ENCODE results near the gene KRTAP2-2. TPM values are rescaled to one million over a fixed set of nuclear protein-coding genes. Genes with fewer than 3 reads are reported as not detected.

The KRTAP2-2 gene
- total RNA-seq, 1 experiment from 2014 or later = not detected

GRCh38 chr17:41076788-41077187, 21.8 kb upstream of the KRTAP2-2 start:
- no peaks in the 10 kb centered on the region for H3K36me3 Mint-ChIP-seq
- no peak overlapping the region for H3K4me3 Mint-ChIP-seq
- no peak overlapping the region for H3K27ac Mint-ChIP-seq
- ATAC-seq (no peak), DNase-seq (ENCODE audit: low spot score) (no peak)
- H3K4me1 Mint-ChIP-seq = no peaks in the 10 kb centered on the region; the same call in 1 of the 2 replicates
- H3K9me3 Mint-ChIP-seq = peaks cover 22% of the 10 kb centered on the region
- TF ChIP-seq ATF2 (CRISPR knock-in tag; IDR thresholded peaks at IDR 0.05; ENCODE audit: borderline replicate concordance, low read depth) (no peak), RORB (CRISPR knock-in tag; IDR thresholded peaks at IDR 0.05) (no peak)
- TF ChIP-seq, protein P1, sequence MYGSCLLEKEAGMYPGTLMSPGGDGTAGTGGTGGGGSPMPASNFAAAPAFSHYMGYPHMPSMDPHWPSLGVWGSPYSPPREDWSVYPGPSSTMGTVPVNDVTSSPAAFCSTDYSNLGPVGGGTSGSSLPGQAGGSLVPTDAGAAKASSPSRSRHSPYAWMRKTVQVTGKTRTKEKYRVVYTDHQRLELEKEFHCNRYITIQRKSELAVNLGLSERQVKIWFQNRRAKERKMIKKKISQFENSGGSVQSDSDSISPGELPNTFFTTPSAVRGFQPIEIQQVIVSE (CRISPR knock-in tag; IDR thresholded peaks at IDR 0.05; ENCODE audit: borderline replicate concordance) = no peak
- TF ChIP-seq, protein P2, sequence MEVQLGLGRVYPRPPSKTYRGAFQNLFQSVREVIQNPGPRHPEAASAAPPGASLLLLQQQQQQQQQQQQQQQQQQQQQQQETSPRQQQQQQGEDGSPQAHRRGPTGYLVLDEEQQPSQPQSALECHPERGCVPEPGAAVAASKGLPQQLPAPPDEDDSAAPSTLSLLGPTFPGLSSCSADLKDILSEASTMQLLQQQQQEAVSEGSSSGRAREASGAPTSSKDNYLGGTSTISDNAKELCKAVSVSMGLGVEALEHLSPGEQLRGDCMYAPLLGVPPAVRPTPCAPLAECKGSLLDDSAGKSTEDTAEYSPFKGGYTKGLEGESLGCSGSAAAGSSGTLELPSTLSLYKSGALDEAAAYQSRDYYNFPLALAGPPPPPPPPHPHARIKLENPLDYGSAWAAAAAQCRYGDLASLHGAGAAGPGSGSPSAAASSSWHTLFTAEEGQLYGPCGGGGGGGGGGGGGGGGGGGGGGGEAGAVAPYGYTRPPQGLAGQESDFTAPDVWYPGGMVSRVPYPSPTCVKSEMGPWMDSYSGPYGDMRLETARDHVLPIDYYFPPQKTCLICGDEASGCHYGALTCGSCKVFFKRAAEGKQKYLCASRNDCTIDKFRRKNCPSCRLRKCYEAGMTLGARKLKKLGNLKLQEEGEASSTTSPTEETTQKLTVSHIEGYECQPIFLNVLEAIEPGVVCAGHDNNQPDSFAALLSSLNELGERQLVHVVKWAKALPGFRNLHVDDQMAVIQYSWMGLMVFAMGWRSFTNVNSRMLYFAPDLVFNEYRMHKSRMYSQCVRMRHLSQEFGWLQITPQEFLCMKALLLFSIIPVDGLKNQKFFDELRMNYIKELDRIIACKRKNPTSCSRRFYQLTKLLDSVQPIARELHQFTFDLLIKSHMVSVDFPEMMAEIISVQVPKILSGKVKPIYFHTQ (CRISPR knock-in tag; IDR thresholded peaks at IDR 0.05) = no peak
- POLR2A ChIA-PET = no interaction called here
- no peaks in the 10 kb centered on the region; the same call in 1 of the 2 replicates for H3K27me3 Mint-ChIP-seq (ENCODE audit: low read depth)
- CTCF ChIA-PET = no interaction called here

- POLR2A ChIA-PET = no interaction called here
- Mint-ChIP-seq H3K27me3 (ENCODE audit: low read depth) (no peaks in the 10 kb centered on the region; the same call in 1 of the 2 replicates), H3K27ac (no peak overlapping the region), H3K4me3 (no peak overlapping the region), H3K9me3 (peaks cover 16% of the 10 kb centered on the region), H3K36me3 (no peaks in the 10 kb centered on the region), H3K4me1 (no peaks in the 10 kb centered on the region; the same call in 1 of the 2 replicates)
- no peak for TF ChIP-seq CREM (CRISPR knock-in tag; IDR thresholded peaks at IDR 0.05)
- no peak for TF ChIP-seq FOXJ3 (CRISPR knock-in tag; IDR thresholded peaks at IDR 0.05; ENCODE audit: borderline replicate concordance)
- TF ChIP-seq ZNF396 (CRISPR knock-in tag; IDR thresholded peaks at IDR 0.05; ENCODE audit: borderline replicate concordance) = no peak
- TF ChIP-seq SOX15 (CRISPR knock-in tag; IDR thresholded peaks at IDR 0.05) = no peak
- TF ChIP-seq GABPB1 (CRISPR knock-in tag; IDR thresholded peaks at IDR 0.05) = no peak
- TF ChIP-seq, protein P3, sequence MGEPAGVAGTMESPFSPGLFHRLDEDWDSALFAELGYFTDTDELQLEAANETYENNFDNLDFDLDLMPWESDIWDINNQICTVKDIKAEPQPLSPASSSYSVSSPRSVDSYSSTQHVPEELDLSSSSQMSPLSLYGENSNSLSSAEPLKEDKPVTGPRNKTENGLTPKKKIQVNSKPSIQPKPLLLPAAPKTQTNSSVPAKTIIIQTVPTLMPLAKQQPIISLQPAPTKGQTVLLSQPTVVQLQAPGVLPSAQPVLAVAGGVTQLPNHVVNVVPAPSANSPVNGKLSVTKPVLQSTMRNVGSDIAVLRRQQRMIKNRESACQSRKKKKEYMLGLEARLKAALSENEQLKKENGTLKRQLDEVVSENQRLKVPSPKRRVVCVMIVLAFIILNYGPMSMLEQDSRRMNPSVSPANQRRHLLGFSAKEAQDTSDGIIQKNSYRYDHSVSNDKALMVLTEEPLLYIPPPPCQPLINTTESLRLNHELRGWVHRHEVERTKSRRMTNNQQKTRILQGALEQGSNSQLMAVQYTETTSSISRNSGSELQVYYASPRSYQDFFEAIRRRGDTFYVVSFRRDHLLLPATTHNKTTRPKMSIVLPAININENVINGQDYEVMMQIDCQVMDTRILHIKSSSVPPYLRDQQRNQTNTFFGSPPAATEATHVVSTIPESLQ (CRISPR knock-in tag; IDR thresholded peaks at IDR 0.05) = no peak
- no peak for TF ChIP-seq NR1H2 (CRISPR knock-in tag; IDR thresholded peaks at IDR 0.05)
- no peak for TF ChIP-seq ATF3 (CRISPR knock-in tag; conservative IDR thresholded peaks at IDR 0.05)
- no peak for TF ChIP-seq TEAD1 (CRISPR knock-in tag; IDR thresholded peaks at IDR 0.05)
- no peak for TF ChIP-seq GTF2I (CRISPR knock-in tag; conservative IDR thresholded peaks at IDR 0.05)
- TF ChIP-seq ETV6 (CRISPR knock-in tag; IDR thresholded peaks at IDR 0.05) = no peak
- TF ChIP-seq JUN (CRISPR knock-in tag; IDR thresholded peaks at IDR 0.05) = no peak
- no peak for TF ChIP-seq OVOL2 (CRISPR knock-in tag; IDR thresholded peaks at IDR 0.05; ENCODE audit: borderline replicate concordance)
- TF ChIP-seq ZNF121 (CRISPR knock-in tag; IDR thresholded peaks at IDR 0.05) = no peak
- TF ChIP-seq, protein P4, sequence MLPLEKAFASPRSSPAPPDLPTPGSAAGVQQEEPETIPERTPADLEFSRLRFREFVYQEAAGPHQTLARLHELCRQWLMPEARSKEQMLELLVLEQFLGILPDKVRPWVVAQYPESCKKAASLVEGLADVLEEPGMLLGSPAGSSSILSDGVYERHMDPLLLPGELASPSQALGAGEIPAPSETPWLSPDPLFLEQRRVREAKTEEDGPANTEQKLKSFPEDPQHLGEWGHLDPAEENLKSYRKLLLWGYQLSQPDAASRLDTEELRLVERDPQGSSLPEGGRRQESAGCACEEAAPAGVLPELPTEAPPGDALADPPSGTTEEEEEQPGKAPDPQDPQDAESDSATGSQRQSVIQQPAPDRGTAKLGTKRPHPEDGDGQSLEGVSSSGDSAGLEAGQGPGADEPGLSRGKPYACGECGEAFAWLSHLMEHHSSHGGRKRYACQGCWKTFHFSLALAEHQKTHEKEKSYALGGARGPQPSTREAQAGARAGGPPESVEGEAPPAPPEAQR (CRISPR knock-in tag; IDR thresholded peaks at IDR 0.05) = no peak
- TF ChIP-seq, protein P1 (CRISPR knock-in tag; IDR thresholded peaks at IDR 0.05; ENCODE audit: borderline replicate concordance) = no peak
- TF ChIP-seq ESRRA (CRISPR knock-in tag; IDR thresholded peaks at IDR 0.05; ENCODE audit: borderline replicate concordance) = no peak
- ATAC-seq (no peak), DNase-seq (ENCODE audit: low spot score) (no peak)
- CTCF ChIA-PET = no interaction called here
Measured at GRCh38 chr17:41073676-41074075, 18.6 kb upstream of the KRTAP2-2 start.
